Left ventricle myocardium inferior (tissue), 1 donor: ENCODE results near the gene DGKD. TPM values are rescaled to one million over a fixed set of nuclear protein-coding genes. Genes with fewer than 3 reads are reported as not detected.

Experiments
- DNase-seq: peaks from one replicate; pipeline ENCODE4 v3.0.0-alpha.2; 2020
- H3K27ac ChIP-seq: fragments of 200-600 bp; replicated peaks from 2 replicates; pipeline ENCODE4 v1.8.0; 2021
- H3K27me3 ChIP-seq: fragments of 200-600 bp; 2 replicates; pipeline ENCODE4 v1.8.0; 2021; ENCODE audit warnings: low read depth
- H3K36me3 ChIP-seq: fragments of 200-600 bp; 2 replicates; pipeline ENCODE4 v1.8.0; 2021
- H3K4me1 ChIP-seq: fragments of 200-600 bp; 2 replicates; pipeline ENCODE4 v1.8.0; 2021
- H3K4me3 ChIP-seq: fragments of 200-600 bp; 2 replicates; pipeline ENCODE4 v1.8.0; 2021; ENCODE audit warnings: mild to moderate bottlenecking, moderate library complexity
- H3K9me3 ChIP-seq: fragments of 200-600 bp; replicated peaks from 2 replicates; pipeline ENCODE4 v1.8.0; 2021
- CTCF ChIP-seq: fragments of 200-600 bp; IDR thresholded peaks from 2 replicates; pipeline ENCODE4 v1.8.0; 2021; ENCODE audit warnings: antibody characterized with exemption, mild to moderate bottlenecking, borderline replicate concordance
- intact Hi-C: fragments of 100-400 bp; cut with micrococcal nuclease; formaldehyde crosslinking; loops from one replicate; pipeline ENCODE4 v1.11.0; 2022
- total RNA-seq: library from RNA; stranded (reverse); fragmentation: NEBNext Ultra II Directional; extraction: Animal tissue kit (Norgen Biotek cat#: 25700); gene quantifications from one replicate; pipeline ENCODE4 v1.2.1, GENCODE V29; 2021
- donor health status: DM: no; HTN: yes; CAD: no; lungs with severe emphysema.

DGKD gene
- total RNA-seq, 1 donor from 2014 or later, result 41.7 TPM

DNA sequence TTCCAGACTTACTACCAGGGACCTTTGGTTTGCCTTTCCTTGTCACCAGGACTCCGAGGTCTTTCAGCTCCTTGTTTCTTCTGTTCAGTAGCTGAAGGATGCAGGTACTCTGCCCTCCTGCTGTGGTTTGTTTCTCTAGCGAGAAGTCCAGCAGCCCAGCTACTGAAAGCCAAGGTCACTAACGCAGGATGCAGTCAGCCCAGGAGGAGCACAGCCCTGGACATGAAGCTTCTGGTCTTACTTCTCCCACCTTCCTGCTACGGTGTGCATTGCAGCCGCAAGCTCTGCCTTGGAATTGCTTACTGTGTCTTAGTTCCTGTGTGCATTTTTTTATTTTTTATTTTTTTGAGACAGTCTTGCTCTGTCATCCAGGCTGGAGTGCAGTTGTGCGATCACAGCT lies 62.4 kb downstream of the DGKD start:
- DNase-seq, result no peak
- Histone ChIP-seq H3K9me3 (peaks cover 6% of the 10 kb centered on the region), H3K27me3 (no peaks in the 10 kb centered on the region), H3K27ac (peak overlapping the region; percentile 80), H3K4me3 (no peak overlapping the region), H3K4me1 (peaks cover 71% of the 10 kb centered on the region), H3K36me3 (no peaks in the 10 kb centered on the region)
- no peak for TF ChIP-seq CTCF
- intact Hi-C loops, result no loop called here

DNA sequence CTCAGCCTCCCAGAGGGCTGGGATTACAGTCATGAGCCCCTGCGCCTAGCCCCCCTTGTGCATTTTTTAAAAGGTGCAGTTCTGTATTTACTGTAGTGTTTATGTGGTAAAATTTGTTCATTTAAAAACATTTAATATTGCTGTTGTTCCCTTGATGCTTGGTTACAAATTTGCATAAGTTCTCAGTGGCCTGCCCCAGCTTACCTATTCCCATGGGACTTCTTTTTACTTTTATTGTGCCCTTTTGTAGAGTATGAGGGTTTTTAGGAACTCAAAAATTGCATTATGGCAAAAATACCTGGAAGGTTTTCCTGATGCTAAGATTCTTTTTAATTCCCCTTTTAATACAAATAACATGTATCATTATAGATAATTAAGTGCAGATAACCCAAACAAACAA lies 63.0 kb downstream of the DGKD start:
- no peak for DNase-seq
- H3K36me3 ChIP-seq, result no peaks in the 10 kb centered on the region
- peaks cover 3% of the 10 kb centered on the region for H3K9me3 ChIP-seq
- H3K27me3 ChIP-seq, result no peaks in the 10 kb centered on the region
- peaks cover 77% of the 10 kb centered on the region for H3K4me1 ChIP-seq
- no peak for TF ChIP-seq CTCF
- H3K4me3 ChIP-seq, result no peak overlapping the region
- intact Hi-C loops, result no loop called here
- no peak overlapping the region for H3K27ac ChIP-seq

DNA sequence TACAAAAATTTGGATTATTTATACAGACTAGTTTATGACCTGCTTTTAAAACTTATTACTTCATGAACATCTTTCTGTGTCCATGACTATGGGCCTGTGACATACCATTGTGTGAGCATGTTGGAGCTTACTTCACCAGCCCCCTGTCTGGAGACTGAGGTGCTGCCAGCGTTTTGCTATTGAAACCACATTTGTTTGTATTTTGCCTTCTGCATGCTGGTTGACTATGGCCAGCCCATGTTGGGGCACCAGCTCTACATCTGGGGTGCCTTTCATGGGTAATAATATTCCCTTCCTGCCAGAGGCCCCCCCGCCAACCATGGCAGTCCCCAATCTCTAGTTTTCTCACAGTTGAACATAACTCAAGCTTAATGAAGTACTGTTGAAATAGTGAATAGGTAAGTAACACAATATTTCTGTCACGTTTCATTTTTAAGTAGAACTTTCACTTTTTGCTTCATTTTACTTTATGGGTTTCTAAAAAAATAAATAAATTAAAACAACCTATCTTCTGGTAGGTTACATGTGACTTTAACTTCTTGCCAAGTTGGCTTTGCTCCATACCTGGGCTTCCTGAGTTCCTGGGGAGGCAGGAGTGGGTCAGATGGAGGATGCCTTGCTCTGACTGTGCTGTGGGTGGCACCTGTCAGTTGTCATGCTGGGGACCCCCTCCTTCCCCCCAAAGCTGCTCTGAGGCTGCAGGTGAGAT lies 63.9 kb downstream of the DGKD start:
- Histone ChIP-seq H3K27me3 (no peaks in the 10 kb centered on the region), H3K27ac (peak overlapping the region; percentile 88), H3K36me3 (no peaks in the 10 kb centered on the region), H3K4me3 (peak overlapping the region; percentile 64), H3K4me1 (peaks cover 84% of the 10 kb centered on the region), H3K9me3 (no peaks in the 10 kb centered on the region)
- DNase-seq, result no peak
- no peak for TF ChIP-seq CTCF
- intact Hi-C loops, result no loop called here

DNA sequence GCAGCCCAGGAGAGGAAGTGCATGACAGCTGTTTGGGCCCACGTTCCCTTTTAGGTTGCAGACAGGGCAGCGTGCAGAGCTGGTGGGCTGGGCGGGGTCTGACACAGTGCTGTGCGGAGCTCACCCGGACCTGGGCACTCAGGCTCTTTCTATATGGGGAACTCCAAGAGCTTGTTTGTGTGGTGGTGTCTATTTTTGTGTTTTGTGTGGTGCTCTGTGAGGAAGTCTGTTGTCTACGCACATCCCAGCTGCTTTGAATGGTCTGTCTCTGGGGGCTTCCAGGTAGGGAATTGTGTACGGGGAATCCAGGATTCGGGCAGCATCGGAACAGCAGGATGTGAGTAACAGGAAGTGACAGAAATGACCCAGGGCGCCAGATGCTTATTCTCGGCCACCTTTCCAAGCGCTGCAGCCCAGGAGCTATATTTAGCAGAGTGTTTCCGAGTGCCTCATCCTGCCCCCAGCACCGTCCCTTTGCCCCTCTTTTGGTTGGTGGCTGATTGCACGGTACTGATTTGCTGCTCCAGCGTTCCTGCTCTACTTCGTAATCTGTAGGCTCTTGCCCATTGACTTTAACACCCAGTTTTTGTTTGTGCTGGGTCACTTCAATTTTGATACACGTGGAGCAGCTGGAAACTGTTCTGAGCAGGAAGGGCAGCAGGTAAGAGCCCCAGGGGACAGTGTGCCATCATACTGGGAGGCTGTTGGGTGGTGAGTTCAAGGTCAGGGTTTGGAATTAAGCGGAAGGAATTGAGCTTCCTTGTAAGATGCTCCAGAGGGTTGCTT lies 64.7 kb downstream of the DGKD start:
- intact Hi-C loops, result no loop called here
- TF ChIP-seq CTCF, result no peak
- no peaks in the 10 kb centered on the region for H3K36me3 ChIP-seq
- H3K9me3 ChIP-seq, result no peaks in the 10 kb centered on the region
- no peaks in the 10 kb centered on the region for H3K27me3 ChIP-seq
- peaks cover 84% of the 10 kb centered on the region for H3K4me1 ChIP-seq
- H3K27ac ChIP-seq, result peak overlapping the region; percentile 88
- peak overlapping the region; percentile 64 for H3K4me3 ChIP-seq
- DNase-seq, result peak; percentile 64

- TF ChIP-seq CTCF, result no peak
- intact Hi-C loops, result no loop called here
- no peak for DNase-seq
- Histone ChIP-seq H3K27me3 (no peaks in the 10 kb centered on the region), H3K4me3 (peak overlapping the region; percentile 64), H3K36me3 (no peaks in the 10 kb centered on the region), H3K4me1 (peaks cover 83% of the 10 kb centered on the region), H3K9me3 (no peaks in the 10 kb centered on the region), H3K27ac (peak overlapping the region; percentile 88)
Observed at GRCh38 chr2:233419602-233420391, 65.5 kb downstream of the DGKD start.
